Neutrophil (primary cell): ENCODE data around the gene PDE9A.
A peak's percentile ranks its signal among the peaks of the same experiment; 100 is the strongest.

ENCODE experiments used
- H3K27ac ChIP-seq: fragments of 200-600 bp; sonication (generic); 2 replicates; pipeline ENCODE4 v1.5.1; 2016; ENCODE audit warnings: mild to moderate bottlenecking, moderate library complexity
- H3K27me3 ChIP-seq: fragments of 200-600 bp; sonication (generic); 2 replicates; pipeline ENCODE4 v1.6.0; 2016; ENCODE audit warnings: mild to moderate bottlenecking
- H3K36me3 ChIP-seq: fragments of 200-600 bp; sonication (generic); 2 replicates; pipeline ENCODE4 v1.5.1; 2017
- H3K4me1 ChIP-seq, 2 experiments: fragments of 200-600 bp in 1 of 2; sonication (generic) in 1 of 2; 1 replicate in 1 of 2; 2 replicates in 1 of 2; pipeline versions ENCODE4 v1.5.1 to v1.6.1; 2013 to 2016; ENCODE audit warnings: low read depth in 1 of 2, low read length in 1 of 2, mild to moderate bottlenecking in 1 of 2, moderate library complexity in 1 of 2; ENCODE audit not compliant: control insufficient read depth in 1 of 2, insufficient read depth in 1 of 2
- H3K4me3 ChIP-seq, 2 experiments: fragments of 200-600 bp in 1 of 2; sonication (generic) in 1 of 2; 1 replicate in 1 of 2; 2 replicates in 1 of 2; pipeline ENCODE4 v1.5.1; 2013 to 2016; ENCODE audit warnings: low read depth in 1 of 2, low read length in 1 of 2, mild to moderate bottlenecking in 1 of 2, moderate library complexity in 1 of 2
- H3K9me3 ChIP-seq: fragments of 200-600 bp; sonication (generic); 2 replicates; pipeline ENCODE4 v1.5.1; 2016
- CTCF ChIP-seq: fragments of 200-600 bp; sonication (generic); IDR thresholded peaks from 2 replicates; pipeline ENCODE4 v1.5.1; 2016; ENCODE audit warnings: antibody characterized with exemption

PDE9A gene

GRCh38 chr21:42784896-42785451 lies 131.6 kb downstream of the PDE9A start:
- Histone ChIP-seq H3K27ac (peak overlapping the region; percentile 99), H3K9me3 (no peaks in the 10 kb centered on the region), H3K4me1 (peaks cover 39 to 44% of the 10 kb centered on the region in 2 experiments), H3K4me3 (no peak overlapping the region), H3K36me3 (no peaks in the 10 kb centered on the region), H3K27me3 (peaks cover 18% of the 10 kb centered on the region)
- no peak for TF ChIP-seq CTCF

- H3K27me3 ChIP-seq, result peaks cover 9% of the 10 kb centered on the region
- TF ChIP-seq CTCF, result no peak
- no peaks in the 10 kb centered on the region for H3K36me3 ChIP-seq
- H3K4me1 ChIP-seq, result peaks cover 39 to 44% of the 10 kb centered on the region in 2 experiments
- H3K9me3 ChIP-seq, result no peaks in the 10 kb centered on the region
- H3K27ac ChIP-seq, result peak overlapping the region; percentile 99
- no peak overlapping the region for H3K4me3 ChIP-seq
Measured at GRCh38 chr21:42785666-42786427, 132.4 kb downstream of the PDE9A start.

DNA sequence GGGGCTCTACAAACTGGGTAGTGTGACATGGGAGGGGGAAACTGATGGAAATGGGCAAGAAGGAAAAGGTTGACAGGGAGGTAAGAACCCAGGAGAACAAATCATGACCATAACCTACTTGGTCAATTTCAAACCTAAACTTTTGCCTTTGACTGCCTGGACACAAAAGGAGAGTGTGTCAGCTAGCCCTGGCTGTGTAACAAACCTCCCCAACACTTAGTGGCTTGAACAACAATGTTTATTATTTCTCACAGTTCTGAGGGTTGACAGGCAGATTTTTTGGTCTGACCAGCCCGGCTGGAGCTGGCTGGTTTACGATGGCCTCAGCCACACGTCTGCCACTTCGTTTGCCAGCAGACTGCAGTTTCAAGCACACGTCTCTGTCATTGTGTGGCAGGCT lies 133.5 kb downstream of the PDE9A start:
- Histone ChIP-seq H3K27ac (peak overlapping the region; percentile 35), H3K9me3 (no peaks in the 10 kb centered on the region), H3K27me3 (no peaks in the 10 kb centered on the region), H3K4me3 (no peak overlapping the region), H3K4me1 (peaks cover 30 to 33% of the 10 kb centered on the region in 2 experiments), H3K36me3 (no peaks in the 10 kb centered on the region)
- no peak for TF ChIP-seq CTCF

DNA sequence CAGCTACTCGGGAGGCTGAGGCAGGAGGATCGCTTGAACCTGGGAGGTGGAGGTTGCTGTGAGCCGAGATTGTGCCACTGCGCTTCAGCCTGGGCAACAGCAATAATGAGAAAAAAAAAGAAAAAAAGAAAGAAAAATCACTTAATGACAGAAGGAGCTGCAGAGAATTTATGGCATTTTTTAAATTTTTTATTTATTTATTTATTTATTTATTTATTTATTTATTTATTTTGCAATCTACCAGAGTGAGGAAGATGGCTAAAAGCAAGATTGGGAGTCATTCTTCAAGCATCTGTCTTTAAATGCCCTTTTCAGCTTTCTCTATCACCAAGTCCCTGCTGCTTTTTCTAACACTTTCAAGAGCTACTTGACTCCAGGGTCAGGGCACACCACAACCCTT lies 134.2 kb downstream of the PDE9A start:
- H3K9me3 ChIP-seq, result no peaks in the 10 kb centered on the region
- H3K4me1 ChIP-seq, result peaks cover 23 to 26% of the 10 kb centered on the region in 2 experiments
- H3K27me3 ChIP-seq, result no peaks in the 10 kb centered on the region
- no peak for TF ChIP-seq CTCF
- no peak overlapping the region for H3K27ac ChIP-seq
- no peaks in the 10 kb centered on the region for H3K36me3 ChIP-seq
- no peak overlapping the region for H3K4me3 ChIP-seq

GRCh38 chr21:42790520-42791065 lies 137.2 kb downstream of the PDE9A start:
- Histone ChIP-seq H3K27me3 (no peaks in the 10 kb centered on the region), H3K4me1 (no peaks in the 10 kb centered on the region), H3K4me3 (no peak overlapping the region), H3K36me3 (no peaks in the 10 kb centered on the region), H3K27ac (no peak overlapping the region), H3K9me3 (no peaks in the 10 kb centered on the region)
- no peak for TF ChIP-seq CTCF
